ENCODE data around the gene ARIH1.

The ARIH1 gene

GRCh38 chr15:72562878-72563277, 88.7 kb downstream of the ARIH1 start:
- Histone ChIP-seq H3K4me1 (ENCODE audit: insufficient read depth, poor library complexity, severe bottlenecking) (no peaks in the 10 kb centered on the region), H3K36me3 (ENCODE audit: low read depth) (peaks cover 90% of the 10 kb centered on the region), H3K27ac (ENCODE audit: poor library complexity, severe bottlenecking) (no peak overlapping the region), H3K9me3 (ENCODE audit: severe bottlenecking) (no peaks in the 10 kb centered on the region), H3K4me3 (ENCODE audit: severe bottlenecking) (no peak overlapping the region), H3K27me3 (ENCODE audit: insufficient read depth, poor library complexity, severe bottlenecking) (no peaks in the 10 kb centered on the region)
- no peak for DNase-seq (ENCODE audit: low spot score)
- TF ChIP-seq CTCF (IDR thresholded peaks at IDR 0.05; ENCODE audit: poor library complexity, severe bottlenecking): no peak
- no peak for ATAC-seq (ENCODE audit: low read depth)

DNA sequence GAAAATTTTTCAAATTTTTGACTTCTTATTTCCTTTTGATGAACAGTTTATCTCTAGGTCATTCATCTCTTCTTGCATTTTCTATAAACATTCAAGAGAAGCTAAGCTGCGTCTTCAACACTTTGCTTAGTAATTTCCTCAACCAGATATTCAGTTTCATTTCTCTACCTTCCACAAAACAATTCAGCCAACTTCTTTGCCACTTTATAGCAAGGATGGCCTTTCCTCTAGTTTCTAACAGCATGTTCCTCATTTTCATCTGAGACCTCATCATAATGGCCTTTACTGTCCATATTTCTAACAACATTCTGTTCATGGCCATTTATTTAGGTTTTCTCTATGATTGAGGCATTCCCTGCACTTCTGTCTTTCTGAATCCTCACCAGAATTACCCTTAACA, 90.0 kb downstream of the ARIH1 start:
- no peak for TF ChIP-seq CTCF (IDR thresholded peaks at IDR 0.05; ENCODE audit: poor library complexity, severe bottlenecking)
- no peak overlapping the region for H3K27ac ChIP-seq (ENCODE audit: poor library complexity, severe bottlenecking)
- no peak overlapping the region for H3K4me3 ChIP-seq (ENCODE audit: severe bottlenecking)
- no peaks in the 10 kb centered on the region for H3K4me1 ChIP-seq (ENCODE audit: insufficient read depth, poor library complexity, severe bottlenecking)
- H3K9me3 ChIP-seq (ENCODE audit: severe bottlenecking): no peaks in the 10 kb centered on the region
- H3K36me3 ChIP-seq (ENCODE audit: low read depth): peaks cover 93% of the 10 kb centered on the region
- no peak for ATAC-seq (ENCODE audit: low read depth)
- no peaks in the 10 kb centered on the region for H3K27me3 ChIP-seq (ENCODE audit: insufficient read depth, poor library complexity, severe bottlenecking)
- DNase-seq (ENCODE audit: low spot score): no peak

- no peaks in the 10 kb centered on the region for H3K27me3 ChIP-seq (ENCODE audit: insufficient read depth, poor library complexity, severe bottlenecking)
- peaks cover 93% of the 10 kb centered on the region for H3K36me3 ChIP-seq (ENCODE audit: low read depth)
- no peaks in the 10 kb centered on the region for H3K4me1 ChIP-seq (ENCODE audit: insufficient read depth, poor library complexity, severe bottlenecking)
- H3K27ac ChIP-seq (ENCODE audit: poor library complexity, severe bottlenecking): no peak overlapping the region
- no peak for DNase-seq (ENCODE audit: low spot score)
- H3K4me3 ChIP-seq (ENCODE audit: severe bottlenecking): no peak overlapping the region
- no peaks in the 10 kb centered on the region for H3K9me3 ChIP-seq (ENCODE audit: severe bottlenecking)
- no peak for ATAC-seq (ENCODE audit: low read depth)
- TF ChIP-seq CTCF (IDR thresholded peaks at IDR 0.05; ENCODE audit: poor library complexity, severe bottlenecking): no peak
Measured at GRCh38 chr15:72566973-72567372, 92.8 kb downstream of the ARIH1 start.

DNA sequence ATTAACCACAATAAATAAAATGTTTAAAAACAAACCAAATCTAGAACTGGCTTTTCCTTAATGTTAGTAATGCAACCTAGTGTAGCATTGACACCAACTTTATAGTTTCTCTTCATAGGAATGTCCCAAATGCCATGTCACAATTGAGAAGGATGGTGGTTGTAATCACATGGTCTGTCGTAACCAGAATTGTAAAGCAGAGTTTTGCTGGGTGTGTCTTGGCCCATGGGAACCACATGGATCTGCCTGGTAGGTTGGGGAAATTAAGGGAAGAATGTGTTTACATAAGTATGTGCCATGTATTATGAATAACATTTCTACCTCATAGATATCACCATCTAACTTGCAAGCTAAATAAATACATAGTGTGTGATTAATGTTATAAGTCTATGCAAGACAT, 95.9 kb downstream of the ARIH1 start:
- DNase-seq (ENCODE audit: low spot score): no peak
- ATAC-seq (ENCODE audit: low read depth): no peak
- H3K36me3 ChIP-seq (ENCODE audit: low read depth): peaks cover 93% of the 10 kb centered on the region
- no peaks in the 10 kb centered on the region for H3K4me1 ChIP-seq (ENCODE audit: insufficient read depth, poor library complexity, severe bottlenecking)
- TF ChIP-seq CTCF (IDR thresholded peaks at IDR 0.05; ENCODE audit: poor library complexity, severe bottlenecking): no peak
- H3K27me3 ChIP-seq (ENCODE audit: insufficient read depth, poor library complexity, severe bottlenecking): no peaks in the 10 kb centered on the region
- H3K9me3 ChIP-seq (ENCODE audit: severe bottlenecking): no peaks in the 10 kb centered on the region
- H3K4me3 ChIP-seq (ENCODE audit: severe bottlenecking): no peak overlapping the region
- no peak overlapping the region for H3K27ac ChIP-seq (ENCODE audit: poor library complexity, severe bottlenecking)

- no peak for ATAC-seq (ENCODE audit: low read depth)
- Histone ChIP-seq H3K9me3 (ENCODE audit: severe bottlenecking) (no peaks in the 10 kb centered on the region), H3K27me3 (ENCODE audit: insufficient read depth, poor library complexity, severe bottlenecking) (no peaks in the 10 kb centered on the region), H3K27ac (ENCODE audit: poor library complexity, severe bottlenecking) (no peak overlapping the region), H3K4me3 (ENCODE audit: severe bottlenecking) (no peak overlapping the region), H3K4me1 (ENCODE audit: insufficient read depth, poor library complexity, severe bottlenecking) (no peaks in the 10 kb centered on the region), H3K36me3 (ENCODE audit: low read depth) (peaks cover 94% of the 10 kb centered on the region)
- DNase-seq (ENCODE audit: low spot score): no peak
- TF ChIP-seq CTCF (IDR thresholded peaks at IDR 0.05; ENCODE audit: poor library complexity, severe bottlenecking): no peak
Measured at GRCh38 chr15:72579814-72580213, 105.7 kb downstream of the ARIH1 start.

Measured in RWPE2 (cell line).